Heart right ventricle (tissue), 16 donors: ENCODE measurements around the gene KLF17. TPM values are rescaled to one million over a fixed set of nuclear protein-coding genes. Genes with fewer than 3 reads are reported as not detected.
"Not testable (repeated sequence)": the region's sequence is repeated elsewhere in the genome, so short reads cannot be mapped to it uniquely, and the experiment has no call there.

Experiments
- ATAC-seq, 8 donors: fragments of 200-7000 bp; cut with Tn5 transposase; one replicate each; pipeline ENCODE4 v1.9.1; 2020; ENCODE audit warnings: mild to moderate bottlenecking in 8 of 8, moderate library complexity in 8 of 8, moderate number of reproducible peaks in 1 of 8
- DNase-seq, 2 donors: peaks; one replicate each; pipeline ENCODE4 v3.0.0-alpha.2; 2020
- H3K27ac ChIP-seq, 10 donors: fragments of 200-600 bp; sonication (generic) in 2 of 10; one replicate each; pipeline versions ENCODE4 v1.5.0 to v1.8.0; 2020 to 2022; ENCODE audit warnings: mild to moderate bottlenecking in 3 of 10
- H3K27me3 ChIP-seq, 7 donors: fragments of 200-600 bp; one replicate each; pipeline ENCODE4 v1.8.0; 2021 to 2022; ENCODE audit warnings: mild to moderate bottlenecking in 2 of 7
- H3K36me3 ChIP-seq, 9 donors: fragments of 200-600 bp; sonication (generic) in 1 of 9; one replicate each; pipeline versions ENCODE4 v1.5.0 to v1.8.0; 2020 to 2022; ENCODE audit warnings: mild to moderate bottlenecking in 2 of 9
- H3K4me1 ChIP-seq, 9 donors: fragments of 200-600 bp; sonication (generic) in 1 of 9; one replicate each; pipeline versions ENCODE4 v1.5.0 to v1.8.0; 2020 to 2022; ENCODE audit warnings: mild to moderate bottlenecking in 4 of 9
- H3K4me3 ChIP-seq, 10 donors: fragments of 200-600 bp; sonication (generic) in 2 of 10; one replicate each; pipeline versions ENCODE4 v1.5.0 to v1.8.0; 2020 to 2022; ENCODE audit warnings: mild to moderate bottlenecking in 7 of 10, moderate library complexity in 2 of 10
- H3K9me3 ChIP-seq, 11 donors: fragments of 200-600 bp in 10 of 11; sonication (generic) in 2 of 11; one replicate each; pipeline versions ENCODE4 v1.5.0 to v1.8.0; 2013 to 2022; ENCODE audit warnings: mild to moderate bottlenecking in 2 of 11, control low read depth in 1 of 11, moderate library complexity in 1 of 11
- CTCF ChIP-seq, 9 donors: fragments of 200-600 bp; sonication (generic) in 2 of 9; IDR thresholded peaks; one replicate each; pipeline versions ENCODE4 v1.5.0 to v1.8.0; 2021 to 2022; ENCODE audit warnings: antibody characterized with exemption in 9 of 9, mild to moderate bottlenecking in 5 of 9, moderate library complexity in 1 of 9
- WGBS, 2 donors: extraction: QIAGEN DNeasy Blood & Tissue Kit; methylation state at CpG; one replicate each; pipeline ENCODE4 v1.1.7; 2013; ENCODE audit warnings: inconsistent platforms in 1 of 2; 5-methylcytosine and 5-hydroxymethylcytosine counted together
- intact Hi-C, 10 donors: fragments of 100-400 bp; cut with DNase I; formaldehyde crosslinking; loops; one replicate each; pipeline versions ENCODE4 v1.11.1 to v1.14.2; 2022
- polyA plus RNA-seq, 2 donors: library from polyadenylated mRNA; stranded (reverse); fragments of 200-250 nt; gene quantifications; one replicate each; pipeline ENCODE4 v1.2.3, GENCODE V29; 2013
- total RNA-seq, 10 donors: library from RNA; stranded (reverse); fragmentation: NEBNext Ultra II Directional in 3 of 10; extraction: Animal tissue kit (Norgen Biotek cat#: 25700) in 3 of 10; gene quantifications; one replicate each; pipeline versions ENCODE4 v1.2.1 to v1.2.4, GENCODE V29; 2021 to 2023
- donor health status: Arrhythmogenic right ventricular cardiomyopathy.
- donor health status: ischemic (EF 13 %, LVEDD 7.1; RV severe dilation, severe dysfunction).
- donor health status: healthy with polysubstance abuse.
- donor health status: DM: no; HTN: yes; CAD: no.
- donor health status: DM: no; HTN: no; CAD: no.
- donor health status: ischemic (EF 25% LVEDD 6.9; RV normal size, moderate dysfunction).
- donor health status: ischemic (EF 25% LVEDD 5.7; RV mildly dilated, moderate dysfunction).
- donor health status: healthy.
- donor health status: DM: yes; HTN: yes; CAD: no.
- donor health status: Ischemic cardiomyopathy.
- donor health status: ischemic (EF 35%, LVEDD 5.7; RV mildly dilated, moderate dysfunction).
- donor health status: nonischemic (EF 11% LVEDD 7.7; RV severe dilation, severe dysfunction).
- donor health status: DM: yes; HTN: yes; CAD: no.
- donor health status: PGD.
- donor health status: ischemic (EF 29% LVEDD 5.4; RV normal size, mild dysfunction).
- donor health status: nonischemic (EF 23%, LVEDD 6.1; RV moderate dilation, normal function).

Gene KLF17
- total and polyA plus RNA-seq, 12 donors: 0.01 to 0.12 TPM; not detected in 10

GRCh38 chr1:44138239-44138638 lies 19.6 kb downstream of the KLF17 start:
- Histone ChIP-seq H3K27ac (no peak overlapping the region), H3K36me3 (no peaks in the 10 kb centered on the region), H3K4me3 (no peak overlapping the region), H3K27me3 (peaks cover 0 to 5% (median 4%) of the 10 kb centered on the region in 7 donors), H3K9me3 (peaks cover 0 to 1% (median 0%) of the 10 kb centered on the region in 11 donors), H3K4me1 (no peaks in the 10 kb centered on the region)
- no peak for TF ChIP-seq CTCF (IDR thresholded peaks at IDR 0.05)
- intact Hi-C loops: no loop called here
- ATAC-seq: no peak
- no peak for DNase-seq
- WGBS, 2 donors: 52 to 57% methylated on average over 3 of the region's 3 CpGs

- 87 to 90% methylated on average over 7 to 8 of the region's 8 CpGs for WGBS, 2 donors
- H3K4me1 ChIP-seq, H3K27ac ChIP-seq, H3K4me3 ChIP-seq, DNase-seq, intact Hi-C loops, H3K36me3 ChIP-seq, H3K27me3 ChIP-seq, ATAC-seq: not testable (repeated sequence)
- H3K9me3 ChIP-seq: peaks cover 0 to 14% (median 4%) of the 10 kb centered on the region in 11 donors
These were observed 20.9 kb downstream of the KLF17 start for GRCh38 chr1:44139565-44139964.

GRCh38 chr1:44141531-44141930 lies 22.9 kb downstream of the KLF17 start, which contains the start of gene KLF18:
TSS of gene KLF18 (minus strand) at chr1:44141631. CDS start at chr1:44141631, 0 bp downstream.
- peaks cover 0 to 34% (median 20%) of the 10 kb centered on the region in 11 donors for H3K9me3 ChIP-seq
- ATAC-seq (no peak), DNase-seq (no peak)
- TF ChIP-seq CTCF (IDR thresholded peaks at IDR 0.05): no peak
- no peaks in the 10 kb centered on the region for H3K36me3 ChIP-seq
- intact Hi-C loops: no loop called here
- 93 to 96% methylated on average over 1 of the region's 1 CpG for WGBS, 2 donors
- H3K4me3 ChIP-seq: no peak within 1 kb of the TSS
- H3K4me1 ChIP-seq: no peaks in the 10 kb centered on the region
- no peak within 1 kb of the TSS for H3K27ac ChIP-seq
- H3K27me3 ChIP-seq: peaks cover 0 to 5% (median under 1%) of the 10 kb centered on the region in 7 donors

GRCh38 chr1:44144962-44145756 lies 26.5 kb downstream of the KLF17 start:
- TF ChIP-seq CTCF (IDR thresholded peaks at IDR 0.05): no peak
- H3K36me3 ChIP-seq: no peaks in the 10 kb centered on the region
- DNase-seq: no peak
- H3K27me3 ChIP-seq: peaks cover 0 to 13% (median 7%) of the 10 kb centered on the region in 7 donors
- ATAC-seq: no peak
- intact Hi-C loops: no loop called here
- no peak overlapping the region for H3K27ac ChIP-seq
- 90 to 94% methylated on average over 2 of the region's 2 CpGs for WGBS, 2 donors
- peaks cover 0 to 39% (median 20%) of the 10 kb centered on the region in 11 donors for H3K9me3 ChIP-seq
- H3K4me1 ChIP-seq: no peaks in the 10 kb centered on the region
- no peak overlapping the region for H3K4me3 ChIP-seq
